ENCODE results near the gene TMEM219. TPM values are rescaled to one million over a fixed set of nuclear protein-coding genes. Genes with fewer than 3 reads are reported as not detected.

TMEM219 gene
- total and polyA plus RNA-seq, 4 donors, result 56.4 to 210 (median 134) TPM

DNA sequence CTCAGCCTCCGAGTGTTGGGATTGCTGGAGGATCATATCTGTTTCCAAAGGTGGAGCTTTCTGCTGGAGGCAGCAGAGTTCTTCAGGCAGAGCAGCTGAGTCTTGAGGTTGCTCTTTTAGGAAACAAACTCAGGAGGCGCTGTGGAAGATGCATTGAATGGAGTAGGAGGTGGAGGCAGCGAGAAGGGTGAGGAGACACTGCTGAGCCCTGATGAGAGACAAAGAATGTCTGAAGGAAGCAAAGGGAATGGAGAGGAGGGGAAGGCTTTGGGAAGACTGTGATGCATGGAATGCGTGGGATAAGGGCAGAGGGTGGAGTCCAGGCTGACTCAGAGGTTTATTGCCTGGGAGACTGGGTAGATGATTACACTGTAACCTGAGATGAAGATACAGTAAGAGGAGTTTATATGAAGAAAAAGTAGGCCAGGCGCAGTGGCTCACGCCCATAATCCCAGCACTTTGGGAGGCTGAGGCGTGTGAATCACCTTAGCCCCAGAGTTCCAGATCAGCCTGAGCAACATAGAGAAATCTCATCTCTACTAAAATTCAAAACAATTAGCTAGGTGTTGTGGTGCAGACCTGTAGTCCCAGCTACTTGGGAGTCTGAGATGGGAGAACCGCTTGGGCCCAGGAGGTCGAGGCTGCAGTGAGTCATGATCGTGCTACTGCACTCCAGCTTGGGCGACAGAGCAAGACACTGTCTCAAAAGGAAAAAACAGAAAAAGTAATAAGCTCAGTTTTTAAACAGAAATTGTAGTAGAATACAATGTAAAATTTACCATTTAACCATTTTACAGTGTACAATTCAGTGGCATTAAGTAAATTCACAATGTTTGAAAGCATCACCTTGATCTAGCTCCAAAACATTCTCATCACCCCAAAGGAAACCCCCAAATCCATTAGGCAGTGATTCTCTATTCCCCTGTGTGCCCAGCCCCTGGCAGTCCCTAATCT lies 17.8 kb upstream of the TMEM219 start:
- H3K27me3 ChIP-seq (ENCODE audit: control insufficient read depth in 3 of 3, insufficient read depth in 3 of 3, low read length in 2 of 3), result no peaks in the 10 kb centered on the region
- peaks cover 0 to 2% (median 0%) of the 10 kb centered on the region in 4 donors for H3K9me3 ChIP-seq (ENCODE audit: control insufficient read depth in 4 of 4, insufficient read depth in 3 of 4, low read length in 3 of 4)
- H3K9ac ChIP-seq (ENCODE audit: insufficient read depth in 1 of 2, low read length in 2 of 2), result no peak overlapping the region
- H3K4me3 ChIP-seq, result no peak overlapping the region
- TF ChIP-seq, protein P1, sequence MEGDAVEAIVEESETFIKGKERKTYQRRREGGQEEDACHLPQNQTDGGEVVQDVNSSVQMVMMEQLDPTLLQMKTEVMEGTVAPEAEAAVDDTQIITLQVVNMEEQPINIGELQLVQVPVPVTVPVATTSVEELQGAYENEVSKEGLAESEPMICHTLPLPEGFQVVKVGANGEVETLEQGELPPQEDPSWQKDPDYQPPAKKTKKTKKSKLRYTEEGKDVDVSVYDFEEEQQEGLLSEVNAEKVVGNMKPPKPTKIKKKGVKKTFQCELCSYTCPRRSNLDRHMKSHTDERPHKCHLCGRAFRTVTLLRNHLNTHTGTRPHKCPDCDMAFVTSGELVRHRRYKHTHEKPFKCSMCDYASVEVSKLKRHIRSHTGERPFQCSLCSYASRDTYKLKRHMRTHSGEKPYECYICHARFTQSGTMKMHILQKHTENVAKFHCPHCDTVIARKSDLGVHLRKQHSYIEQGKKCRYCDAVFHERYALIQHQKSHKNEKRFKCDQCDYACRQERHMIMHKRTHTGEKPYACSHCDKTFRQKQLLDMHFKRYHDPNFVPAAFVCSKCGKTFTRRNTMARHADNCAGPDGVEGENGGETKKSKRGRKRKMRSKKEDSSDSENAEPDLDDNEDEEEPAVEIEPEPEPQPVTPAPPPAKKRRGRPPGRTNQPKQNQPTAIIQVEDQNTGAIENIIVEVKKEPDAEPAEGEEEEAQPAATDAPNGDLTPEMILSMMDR (IDR thresholded peaks at IDR 0.05; ENCODE audit: control extremely low read depth, extremely low read depth), result no peak
- peak overlapping the region in 1 of 2 donors; percentile 43 for H3K27ac ChIP-seq (ENCODE audit: low read depth in 1 of 2, low read length in 1 of 2)
- 68 to 79% methylated on average over 11 of the region's 11 CpGs for WGBS, 2 donors
- H3K4me1 ChIP-seq (ENCODE audit: control insufficient read depth in 5 of 5, insufficient read depth in 5 of 5, low read length in 5 of 5), result peaks cover 0 to 2% (median 0%) of the 10 kb centered on the region in 5 donors
- DNase-seq, result peak; percentile 43 to 61 (median 44)
- ATAC-seq (ENCODE audit: insufficient read depth, low FRiP score), result peak; percentile 93
- no peaks in the 10 kb centered on the region for H3K36me3 ChIP-seq (ENCODE audit: control insufficient read depth in 4 of 4, insufficient read depth in 4 of 4, low read length in 4 of 4)

DNA sequence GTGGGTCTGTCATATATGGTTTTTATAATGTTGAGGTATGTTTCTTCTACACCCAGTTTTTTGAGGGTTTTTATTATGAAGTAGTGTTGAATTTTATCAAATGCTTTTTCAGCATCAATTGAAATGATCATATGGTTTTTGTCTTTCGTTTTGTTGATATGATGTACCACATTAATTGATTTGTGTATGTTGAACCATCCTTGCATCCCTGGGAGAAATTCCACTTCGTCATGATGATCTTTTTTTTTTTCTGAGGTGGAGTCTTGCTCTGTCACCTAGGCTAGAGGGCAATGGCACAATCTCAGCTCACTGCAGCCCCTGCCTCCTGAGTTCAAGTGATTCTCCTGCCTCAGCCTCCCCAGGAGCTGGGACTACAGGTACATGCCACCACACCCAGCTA lies 14.0 kb upstream of the TMEM219 start:
- ATAC-seq (ENCODE audit: insufficient read depth, low FRiP score) (no peak), DNase-seq (no peak)
- 84 to 88% methylated on average over 2 of the region's 2 CpGs for whole genome bisulfite sequencing, 2 donors
- no peaks in the 10 kb centered on the region for H3K27me3 ChIP-seq (ENCODE audit: control insufficient read depth in 3 of 3, insufficient read depth in 3 of 3, low read length in 2 of 3)
- H3K9me3 ChIP-seq (ENCODE audit: control insufficient read depth in 4 of 4, insufficient read depth in 3 of 4, low read length in 3 of 4), result no peaks in the 10 kb centered on the region
- peaks cover 0 to under 1% (median 0%) of the 10 kb centered on the region in 5 donors for H3K4me1 ChIP-seq (ENCODE audit: control insufficient read depth in 5 of 5, insufficient read depth in 5 of 5, low read length in 5 of 5)
- TF ChIP-seq, protein P1 (IDR thresholded peaks at IDR 0.05; ENCODE audit: control extremely low read depth, extremely low read depth), result no peak
- no peak overlapping the region for H3K9ac ChIP-seq (ENCODE audit: insufficient read depth in 1 of 2, low read length in 2 of 2)
- H3K27ac ChIP-seq (ENCODE audit: low read depth in 1 of 2, low read length in 1 of 2), result no peak overlapping the region
- H3K36me3 ChIP-seq (ENCODE audit: control insufficient read depth in 4 of 4, insufficient read depth in 4 of 4, low read length in 4 of 4), result no peaks in the 10 kb centered on the region
- H3K4me3 ChIP-seq, result no peak overlapping the region

DNA sequence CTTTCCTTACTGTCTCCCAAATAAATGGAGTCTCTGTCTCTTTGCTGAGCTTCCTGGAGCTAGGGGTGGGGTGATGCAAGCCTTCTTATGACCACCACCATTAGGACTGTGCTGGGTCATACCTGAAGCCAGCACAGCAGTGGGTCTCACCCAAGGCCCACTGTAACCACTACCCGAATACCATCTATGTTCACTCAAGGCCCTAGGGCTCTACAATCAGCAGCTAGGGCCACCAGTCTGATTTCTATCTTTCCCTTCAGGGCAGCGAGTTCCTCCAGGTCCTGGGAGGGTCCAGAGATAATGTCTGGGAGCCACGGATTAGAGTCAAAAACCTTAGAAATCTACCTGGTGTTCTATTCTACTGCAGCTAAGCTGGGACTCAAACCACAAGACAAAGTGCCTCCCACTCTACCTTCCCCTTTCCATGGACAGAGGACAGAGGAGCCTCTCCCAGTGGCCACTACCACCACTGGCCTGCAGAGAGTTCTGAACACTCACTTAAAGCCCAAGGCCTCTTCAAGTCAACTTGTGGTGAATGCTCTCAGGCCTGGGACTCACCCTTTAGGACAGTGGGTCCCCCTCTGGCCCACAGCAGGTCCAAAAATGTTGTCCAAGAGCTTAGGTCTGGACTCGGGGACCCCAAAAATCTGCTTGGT lies 10.9 kb upstream of the TMEM219 start:
- H3K9me3 ChIP-seq (ENCODE audit: control insufficient read depth in 4 of 4, insufficient read depth in 3 of 4, low read length in 3 of 4), result no peaks in the 10 kb centered on the region
- no peaks in the 10 kb centered on the region for H3K27me3 ChIP-seq (ENCODE audit: control insufficient read depth in 3 of 3, insufficient read depth in 3 of 3, low read length in 2 of 3)
- no peak for DNase-seq
- H3K27ac ChIP-seq (ENCODE audit: low read depth in 1 of 2, low read length in 1 of 2), result no peak overlapping the region
- no peak for ATAC-seq (ENCODE audit: insufficient read depth, low FRiP score)
- H3K36me3 ChIP-seq (ENCODE audit: control insufficient read depth in 4 of 4, insufficient read depth in 4 of 4, low read length in 4 of 4), result no peaks in the 10 kb centered on the region
- TF ChIP-seq, protein P1 (IDR thresholded peaks at IDR 0.05; ENCODE audit: control extremely low read depth, extremely low read depth), result no peak
- no peaks in the 10 kb centered on the region for H3K4me1 ChIP-seq (ENCODE audit: control insufficient read depth in 5 of 5, insufficient read depth in 5 of 5, low read length in 5 of 5)
- 92 to 98% methylated on average over 4 of the region's 4 CpGs for WGBS, 2 donors
- no peak overlapping the region for H3K4me3 ChIP-seq
- no peak overlapping the region for H3K9ac ChIP-seq (ENCODE audit: insufficient read depth in 1 of 2, low read length in 2 of 2)
